Measurements from ENCODE around the gene DUOXA2. TPM values are rescaled to one million over a fixed set of nuclear protein-coding genes. Genes with fewer than 3 reads are reported as not detected.

Gene DUOXA2
- total and polyA plus RNA-seq, 3 donors from 2014 or later = 0.31 to 0.39 (median 0.36) TPM

DNA sequence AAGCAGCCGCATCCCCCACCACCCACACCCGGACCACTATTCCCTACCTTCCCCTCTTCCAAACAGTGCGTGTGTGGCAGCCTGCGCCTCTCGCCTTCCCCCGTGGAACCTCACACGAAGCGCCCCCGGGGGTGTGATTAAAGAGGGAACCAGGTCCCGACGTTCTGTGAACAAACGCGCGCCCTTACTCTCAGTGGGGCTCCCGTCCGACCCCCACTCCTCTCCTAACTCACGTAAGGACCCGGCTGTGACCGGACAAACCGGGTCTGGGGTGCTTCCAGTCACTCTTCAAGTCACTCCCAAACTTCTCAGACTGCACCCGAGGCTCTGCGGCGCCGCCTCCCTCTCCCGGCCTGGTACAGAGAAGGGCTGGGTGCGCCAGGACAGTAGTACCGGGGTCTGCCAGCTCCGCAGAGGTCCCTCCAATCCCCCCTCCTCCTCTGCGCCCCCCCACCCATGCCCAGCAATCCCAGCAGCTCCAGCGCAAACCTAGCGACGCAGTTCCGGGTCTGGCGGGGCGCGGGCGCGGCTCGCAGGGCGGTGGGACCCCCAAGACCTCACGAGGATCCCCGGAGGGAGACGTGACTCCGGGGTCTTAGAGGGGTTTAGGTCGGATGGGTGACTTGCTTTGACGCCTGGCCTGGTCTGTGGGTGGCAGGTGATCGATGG, 15.0 kb downstream of the DUOXA2 start:
- no peak for TF ChIP-seq POLR2A (IDR thresholded peaks at IDR 0.05)
- TF ChIP-seq, protein P1, sequence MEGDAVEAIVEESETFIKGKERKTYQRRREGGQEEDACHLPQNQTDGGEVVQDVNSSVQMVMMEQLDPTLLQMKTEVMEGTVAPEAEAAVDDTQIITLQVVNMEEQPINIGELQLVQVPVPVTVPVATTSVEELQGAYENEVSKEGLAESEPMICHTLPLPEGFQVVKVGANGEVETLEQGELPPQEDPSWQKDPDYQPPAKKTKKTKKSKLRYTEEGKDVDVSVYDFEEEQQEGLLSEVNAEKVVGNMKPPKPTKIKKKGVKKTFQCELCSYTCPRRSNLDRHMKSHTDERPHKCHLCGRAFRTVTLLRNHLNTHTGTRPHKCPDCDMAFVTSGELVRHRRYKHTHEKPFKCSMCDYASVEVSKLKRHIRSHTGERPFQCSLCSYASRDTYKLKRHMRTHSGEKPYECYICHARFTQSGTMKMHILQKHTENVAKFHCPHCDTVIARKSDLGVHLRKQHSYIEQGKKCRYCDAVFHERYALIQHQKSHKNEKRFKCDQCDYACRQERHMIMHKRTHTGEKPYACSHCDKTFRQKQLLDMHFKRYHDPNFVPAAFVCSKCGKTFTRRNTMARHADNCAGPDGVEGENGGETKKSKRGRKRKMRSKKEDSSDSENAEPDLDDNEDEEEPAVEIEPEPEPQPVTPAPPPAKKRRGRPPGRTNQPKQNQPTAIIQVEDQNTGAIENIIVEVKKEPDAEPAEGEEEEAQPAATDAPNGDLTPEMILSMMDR (IDR thresholded peaks at IDR 0.05) = no peak
- Histone ChIP-seq H3K4me1 (no peaks in the 10 kb centered on the region), H3K27me3 (no peaks in the 10 kb centered on the region), H3K36me3 (ENCODE audit: low read depth, missing control alignments) (no peaks in the 10 kb centered on the region), H3K27ac (no peak overlapping the region), H3K4me3 (peak overlapping the region; percentile 16 to 49), H3K9me3 (no peaks in the 10 kb centered on the region)
- no peak for DNase-seq
- 4 to 5% methylated on average over 24 to 47 of the region's 47 CpGs for WGBS, 2 donors
- intact Hi-C loops (cut with DNase I; ENCODE audit: low total_unique reads) = no loop called here

DNA sequence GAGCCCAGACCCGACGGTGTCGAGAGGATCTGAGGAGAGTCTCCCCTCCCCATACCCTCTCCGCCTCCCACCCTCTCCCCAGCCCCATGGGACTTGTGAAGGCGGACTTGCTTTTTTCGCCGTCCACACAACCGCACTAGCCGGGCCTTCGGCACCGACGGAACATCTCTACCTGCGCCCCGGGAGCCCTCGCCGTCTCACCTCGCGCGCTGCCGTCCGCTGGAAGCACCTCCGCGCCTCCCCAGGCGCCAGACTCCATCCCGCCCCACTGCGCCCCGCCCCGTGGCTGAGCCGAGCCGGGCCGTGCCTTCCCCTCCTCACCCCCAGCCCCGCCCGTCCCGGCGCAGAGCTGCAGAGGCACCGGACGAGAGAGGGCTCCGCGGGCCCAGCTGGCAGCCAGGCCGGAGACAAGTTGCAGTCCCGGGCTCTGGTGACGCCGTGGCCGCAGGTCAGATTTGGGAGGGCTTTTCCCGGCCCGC, 15.6 kb downstream of the DUOXA2 start, which contains the start of the genes DUOX1 and DUOXA1:
Gene DUOX1, plus strand, starts transcription at position 344 of the 479 bp plus-strand sequence. CDS start 1,973 bp downstream, outside the sequence.
Gene DUOXA1, minus strand, starts transcription at position 229 of the 479 bp plus-strand sequence. CDS start 6,865 bp downstream, outside the sequence.
- 0 to 2% methylated on average over 21 to 46 of the region's 46 CpGs for WGBS, 2 donors
- TF ChIP-seq, protein P1 (IDR thresholded peaks at IDR 0.05) = no peak
- no peak for TF ChIP-seq POLR2A (IDR thresholded peaks at IDR 0.05)
- peak within 1 kb of the TSS; percentile 16 to 49 for H3K4me3 ChIP-seq
- H3K27ac ChIP-seq = no peak within 1 kb of the TSS
- H3K27me3 ChIP-seq = no peaks in the 10 kb centered on the region
- H3K4me1 ChIP-seq = no peaks in the 10 kb centered on the region
- no peaks in the 10 kb centered on the region for H3K36me3 ChIP-seq (ENCODE audit: low read depth, missing control alignments)
- intact Hi-C loops (cut with DNase I; ENCODE audit: low total_unique reads) = no loop called here
- H3K9me3 ChIP-seq = no peaks in the 10 kb centered on the region
- no peak for DNase-seq

DNA sequence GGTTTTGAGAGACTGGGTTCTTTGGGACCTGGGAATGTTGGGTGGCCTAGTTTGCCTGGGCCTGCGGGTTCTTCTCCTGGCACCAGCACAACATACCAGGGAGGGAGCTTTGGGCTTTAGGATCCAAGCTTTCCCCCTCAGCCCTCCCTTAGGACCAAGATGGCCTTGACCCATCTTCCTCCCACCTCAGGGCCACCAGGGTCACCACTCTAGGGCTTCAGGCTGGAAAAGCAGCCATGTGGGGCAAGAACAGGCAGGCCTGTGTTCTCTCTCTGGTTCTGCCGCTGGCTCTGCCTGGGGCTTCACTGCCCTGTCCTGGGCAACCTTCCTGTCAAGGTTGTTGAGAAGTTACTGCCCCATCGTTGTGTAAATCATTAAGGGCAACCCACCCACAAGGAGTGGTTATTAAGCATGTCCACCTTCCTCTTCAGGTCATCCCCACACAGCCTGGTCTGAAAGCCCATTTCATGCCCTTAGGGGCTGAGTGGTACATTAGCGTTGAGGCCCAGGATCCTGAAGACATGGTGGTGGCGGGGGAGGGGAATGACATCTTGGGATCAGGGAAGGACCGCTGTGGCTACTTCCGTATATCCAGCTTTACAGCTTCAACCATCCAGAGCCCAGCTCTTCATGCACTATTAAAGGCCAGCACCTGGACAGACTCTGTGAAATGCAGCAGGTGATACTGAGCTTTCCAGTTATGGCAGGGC, 16.3 kb downstream of the DUOXA2 start:
- intact Hi-C loops (cut with DNase I; ENCODE audit: low total_unique reads) = no loop called here
- TF ChIP-seq, protein P1 (IDR thresholded peaks at IDR 0.05) = no peak
- TF ChIP-seq POLR2A (IDR thresholded peaks at IDR 0.05) = no peak
- Histone ChIP-seq H3K27me3 (no peaks in the 10 kb centered on the region), H3K4me1 (peaks cover 5% of the 10 kb centered on the region), H3K9me3 (no peaks in the 10 kb centered on the region), H3K36me3 (ENCODE audit: low read depth, missing control alignments) (no peaks in the 10 kb centered on the region), H3K27ac (no peak overlapping the region), H3K4me3 (peak overlapping the region in 1 of 2 donors; percentile 49)
- 73 to 81% methylated on average over 3 to 7 of the region's 7 CpGs for WGBS, 2 donors
- no peak for DNase-seq

DNA sequence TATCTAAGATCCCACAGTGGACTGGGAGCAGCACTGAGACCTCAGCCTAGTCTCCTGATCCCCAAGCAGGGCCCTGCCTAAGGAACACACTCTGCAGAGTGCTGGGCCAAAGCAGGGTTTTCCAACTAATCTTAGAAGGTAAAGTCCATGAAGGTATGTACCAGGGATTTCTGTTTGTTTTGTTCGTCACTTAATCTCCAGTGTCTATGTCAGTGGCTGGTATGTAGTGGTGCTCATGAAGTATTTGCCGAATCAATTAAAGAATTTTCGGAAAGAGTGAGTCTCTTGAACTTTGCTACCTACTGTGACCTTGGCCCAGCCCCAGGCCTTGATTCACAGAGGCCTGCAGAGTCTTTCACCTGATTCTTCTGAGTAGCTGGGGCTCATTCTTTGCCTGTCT, 17.4 kb downstream of the DUOXA2 start:
- no peaks in the 10 kb centered on the region for H3K36me3 ChIP-seq (ENCODE audit: low read depth, missing control alignments)
- no peaks in the 10 kb centered on the region for H3K27me3 ChIP-seq
- no peak for DNase-seq
- no peak overlapping the region for H3K4me3 ChIP-seq
- peaks cover 5% of the 10 kb centered on the region for H3K4me1 ChIP-seq
- intact Hi-C loops (cut with DNase I; ENCODE audit: low total_unique reads) = no loop called here
- no peak overlapping the region for H3K27ac ChIP-seq
- H3K9me3 ChIP-seq = no peaks in the 10 kb centered on the region
- WGBS, 2 donors = 94 to 96% methylated on average over 3 of the region's 3 CpGs
- TF ChIP-seq, protein P1 (IDR thresholded peaks at IDR 0.05) = no peak

All from testis (tissue), 3 donors.